Type B pancreatic cell (in vitro differentiated cells): ENCODE measurements around the gene PFN3. TPM values are rescaled to one million over a fixed set of nuclear protein-coding genes. Genes with fewer than 3 reads are reported as not detected.
A peak's percentile ranks its signal among the peaks of the same experiment; 100 is the strongest.

Experiments used
- DNase-seq: peaks from one replicate; pipeline ENCODE4 v3.0.0; 2021; ENCODE audit warnings: mixed read lengths; ENCODE audit not compliant: unreplicated experiment; ENCODE audit errors: extremely low spot score
- H3K27ac Mint-ChIP-seq: 2 replicates; pipeline ENCODE4 v1.8.0; 2021; ENCODE audit warnings: mild to moderate bottlenecking, mixed read lengths
- H3K27me3 Mint-ChIP-seq: 2 replicates; pipeline ENCODE4 v1.8.0; 2021; ENCODE audit warnings: mixed read lengths
- H3K36me3 Mint-ChIP-seq: 2 replicates; pipeline ENCODE4 v1.8.0; 2021; ENCODE audit warnings: mixed read lengths
- H3K4me1 Mint-ChIP-seq: one replicate; pipeline ENCODE4 v1.8.0; 2021; ENCODE audit warnings: mixed read lengths; ENCODE audit not compliant: unreplicated experiment
- H3K4me3 Mint-ChIP-seq: 2 replicates; pipeline ENCODE4 v1.8.0; 2021; ENCODE audit warnings: mild to moderate bottlenecking, mixed read lengths
- H3K9me3 Mint-ChIP-seq: 2 replicates; pipeline ENCODE4 v1.8.0; 2021; ENCODE audit warnings: mixed read lengths
- total RNA-seq: library from RNA; stranded (reverse); gene quantifications from 2 replicates; pipeline ENCODE4 v1.2.1, GENCODE V29; 2021; ENCODE audit warnings: low replicate concordance
- TF ChIP-seq, protein P1 (sequence below): fragments of 200-600 bp; sonication (generic); conservative IDR thresholded peaks from 2 replicates; pipeline ENCODE4 v1.5.0; 2021; ENCODE audit warnings: antibody characterized with exemption, mild to moderate bottlenecking

Gene PFN3
- total RNA-seq, 1 donor from 2014 or later, result not detected

DNA sequence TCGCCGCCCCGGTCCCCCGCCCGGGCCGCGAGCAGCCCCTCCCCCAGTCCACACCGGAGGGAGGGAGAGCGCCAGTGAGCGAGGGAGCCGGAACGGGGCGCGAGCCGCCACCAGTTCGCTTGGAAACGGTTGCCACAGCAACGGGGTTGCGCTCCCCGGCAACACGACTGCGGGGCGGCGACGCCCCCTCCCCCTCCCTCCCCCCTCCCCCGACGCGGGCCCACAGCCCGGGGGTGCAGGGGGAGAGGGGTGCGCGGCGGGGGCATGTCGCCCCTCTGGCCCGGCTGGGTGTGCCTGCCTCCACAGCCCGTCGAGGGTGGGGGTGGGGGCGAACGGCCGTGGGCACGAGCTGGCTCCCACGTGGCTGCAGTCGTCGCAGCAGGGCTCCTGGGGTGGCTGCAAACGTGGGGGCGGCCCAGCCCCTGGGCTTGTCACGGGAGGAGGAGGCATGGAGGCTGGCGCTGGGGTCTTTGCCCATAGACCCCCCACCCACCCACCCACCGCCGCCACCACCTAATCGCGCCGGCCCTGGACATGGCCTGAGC, 46.7 kb upstream of the PFN3 start:
- no peaks in the 10 kb centered on the region for H3K9me3 Mint-ChIP-seq
- H3K36me3 Mint-ChIP-seq, result no peaks in the 10 kb centered on the region
- peaks cover 29% of the 10 kb centered on the region for H3K27me3 Mint-ChIP-seq
- H3K27ac Mint-ChIP-seq, result no peak overlapping the region
- H3K4me3 Mint-ChIP-seq, result peak overlapping the region; percentile 78
- no peak for DNase-seq
- H3K4me1 Mint-ChIP-seq, result peaks cover 27% of the 10 kb centered on the region
- TF ChIP-seq, protein P1, sequence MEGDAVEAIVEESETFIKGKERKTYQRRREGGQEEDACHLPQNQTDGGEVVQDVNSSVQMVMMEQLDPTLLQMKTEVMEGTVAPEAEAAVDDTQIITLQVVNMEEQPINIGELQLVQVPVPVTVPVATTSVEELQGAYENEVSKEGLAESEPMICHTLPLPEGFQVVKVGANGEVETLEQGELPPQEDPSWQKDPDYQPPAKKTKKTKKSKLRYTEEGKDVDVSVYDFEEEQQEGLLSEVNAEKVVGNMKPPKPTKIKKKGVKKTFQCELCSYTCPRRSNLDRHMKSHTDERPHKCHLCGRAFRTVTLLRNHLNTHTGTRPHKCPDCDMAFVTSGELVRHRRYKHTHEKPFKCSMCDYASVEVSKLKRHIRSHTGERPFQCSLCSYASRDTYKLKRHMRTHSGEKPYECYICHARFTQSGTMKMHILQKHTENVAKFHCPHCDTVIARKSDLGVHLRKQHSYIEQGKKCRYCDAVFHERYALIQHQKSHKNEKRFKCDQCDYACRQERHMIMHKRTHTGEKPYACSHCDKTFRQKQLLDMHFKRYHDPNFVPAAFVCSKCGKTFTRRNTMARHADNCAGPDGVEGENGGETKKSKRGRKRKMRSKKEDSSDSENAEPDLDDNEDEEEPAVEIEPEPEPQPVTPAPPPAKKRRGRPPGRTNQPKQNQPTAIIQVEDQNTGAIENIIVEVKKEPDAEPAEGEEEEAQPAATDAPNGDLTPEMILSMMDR, result no peak

DNA sequence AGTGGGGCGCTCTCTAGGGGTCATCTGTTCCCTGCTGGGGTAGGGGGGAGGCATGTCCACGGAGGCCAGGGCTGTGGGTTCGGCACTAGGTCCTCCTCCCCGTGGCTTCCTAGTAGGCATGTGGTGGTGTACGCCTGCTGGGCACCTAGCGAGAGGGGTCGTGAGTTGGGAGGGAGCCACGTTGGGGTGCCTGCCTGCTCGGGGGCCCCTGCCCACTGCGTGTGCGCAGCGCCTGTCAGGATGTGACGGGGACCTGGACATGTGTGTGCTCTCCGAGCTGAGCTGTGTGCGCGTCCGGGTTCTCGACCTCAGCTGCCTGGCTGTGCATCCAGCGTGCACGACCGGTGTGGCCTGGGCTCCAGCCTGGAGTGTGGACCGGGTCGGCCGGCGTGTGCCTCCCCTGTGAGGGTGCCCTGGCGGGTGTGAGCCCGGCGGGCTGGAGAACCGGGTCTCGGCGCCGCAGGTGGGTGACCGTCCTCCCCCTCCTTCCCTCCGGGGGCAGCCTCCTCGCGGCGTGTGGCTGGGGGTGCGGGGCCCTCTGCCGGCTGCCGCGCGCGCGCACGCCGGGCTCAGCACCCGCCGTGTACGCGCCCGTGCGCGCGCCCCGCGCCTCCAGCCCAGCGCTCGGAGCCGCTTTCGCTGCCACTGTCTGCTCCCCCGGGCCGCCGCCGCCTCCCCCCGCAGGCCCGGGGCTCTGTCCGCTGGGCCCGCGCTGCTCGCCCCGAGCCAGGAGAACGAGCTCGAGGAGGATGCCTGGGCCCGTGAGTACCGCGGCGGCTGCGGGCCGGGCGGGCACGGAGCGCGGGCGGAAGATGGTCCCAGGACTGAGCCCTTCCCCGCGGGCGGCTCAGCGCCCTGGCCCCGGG, 46.0 kb upstream of the PFN3 start, which contains the start of gene PRR7:
TSS of gene PRR7 (plus strand) at position 615 of the 866 bp plus-strand sequence. CDS start 8,254 bp downstream, outside the sequence.
- H3K4me3 Mint-ChIP-seq, result peak within 1 kb of the TSS; percentile 83
- peak within 1 kb of the TSS; percentile 84 for H3K27ac Mint-ChIP-seq

DNA sequence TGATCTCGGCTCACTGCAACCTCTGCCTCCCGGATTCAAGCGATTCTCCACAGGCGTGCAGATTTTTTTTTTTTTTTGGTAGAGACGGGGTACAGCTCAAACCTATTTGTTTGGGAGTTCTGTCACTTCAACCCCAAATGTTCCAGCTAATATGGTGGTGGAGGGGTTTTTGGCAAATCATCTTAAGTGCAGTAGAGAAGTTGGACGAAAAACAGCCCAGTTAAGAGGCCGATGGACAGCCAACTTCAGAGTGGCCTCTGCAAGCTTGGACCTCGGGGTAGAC, 45.4 kb upstream of the PFN3 start:
- DNase-seq, result no peak
- H3K36me3 Mint-ChIP-seq, result no peaks in the 10 kb centered on the region
- TF ChIP-seq, protein P1, result no peak
- H3K27ac Mint-ChIP-seq, result peak overlapping the region; percentile 84
- peak overlapping the region; percentile 83 for H3K4me3 Mint-ChIP-seq
- peaks cover 24% of the 10 kb centered on the region for H3K4me1 Mint-ChIP-seq
- H3K9me3 Mint-ChIP-seq, result no peaks in the 10 kb centered on the region
- H3K27me3 Mint-ChIP-seq, result peaks cover 27% of the 10 kb centered on the region

More for the DNA sequence above, 46.0 kb upstream of the PFN3 start, which contains the start of gene PRR7:
- no peaks in the 10 kb centered on the region for H3K9me3 Mint-ChIP-seq
- H3K36me3 Mint-ChIP-seq, result no peaks in the 10 kb centered on the region
- TF ChIP-seq, protein P1, result peak; percentile 16
- peaks cover 27% of the 10 kb centered on the region for H3K27me3 Mint-ChIP-seq
- H3K4me1 Mint-ChIP-seq, result peaks cover 24% of the 10 kb centered on the region
- DNase-seq, result no peak

- DNase-seq, result no peak
- H3K27ac Mint-ChIP-seq, result peak overlapping the region; percentile 84
- no peaks in the 10 kb centered on the region for H3K36me3 Mint-ChIP-seq
- TF ChIP-seq, protein P1, result no peak
- H3K9me3 Mint-ChIP-seq, result no peaks in the 10 kb centered on the region
- peaks cover 24% of the 10 kb centered on the region for H3K4me1 Mint-ChIP-seq
- H3K27me3 Mint-ChIP-seq, result peaks cover 27% of the 10 kb centered on the region
- peak overlapping the region; percentile 83 for H3K4me3 Mint-ChIP-seq
Observed at GRCh38 chr5:177445052-177445916, 44.8 kb upstream of the PFN3 start.

- TF ChIP-seq, protein P1, result no peak
- Mint-ChIP-seq H3K36me3 (peaks cover 7% of the 10 kb centered on the region), H3K9me3 (no peaks in the 10 kb centered on the region), H3K27ac (peak overlapping the region; percentile 84), H3K27me3 (peaks cover 27% of the 10 kb centered on the region), H3K4me3 (peak overlapping the region; percentile 83), H3K4me1 (peaks cover 24% of the 10 kb centered on the region)
- no peak for DNase-seq
Observed at GRCh38 chr5:177444106-177445051, 43.9 kb upstream of the PFN3 start.
